HG02798 (cell line): ENCODE measurements around the gene SPRTN.

Experiments
- ATAC-seq: cut with Tn5 transposase; IDR thresholded peaks from one replicate; pipeline ENCODE4 v1.9.1; 2021; ENCODE audit warnings: mild to moderate bottlenecking; ENCODE audit not compliant: unreplicated experiment, poor library complexity

Gene SPRTN

DNA sequence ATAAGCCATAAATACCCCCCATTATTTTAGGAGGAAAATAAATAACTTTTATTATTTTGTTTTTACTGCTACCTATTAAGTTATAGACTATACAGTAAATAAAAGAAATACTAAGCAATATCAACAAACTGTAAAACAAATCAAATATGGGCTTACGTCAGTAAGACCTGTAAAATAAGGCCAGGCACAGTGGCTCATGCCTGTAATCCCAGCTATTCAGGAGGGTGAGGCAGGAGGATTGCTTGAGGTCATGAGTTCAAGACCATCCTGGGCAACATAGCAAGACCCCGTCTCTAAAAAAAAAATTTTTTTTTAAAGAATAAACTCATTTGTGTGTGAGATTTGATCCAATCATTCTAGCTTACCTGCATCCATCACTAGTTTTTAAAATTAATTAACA is 66.2 kb downstream of the SPRTN start:
- no peak for ATAC-seq
